ENCODE data around the gene GOLM1. TPM values are rescaled to one million over a fixed set of nuclear protein-coding genes. Genes with fewer than 3 reads are reported as not detected.

Gene GOLM1
- total RNA-seq, 1 donor from 2014 or later = 0.80 TPM

GRCh38 chr9:86073839-86074238 is 25.5 kb downstream of the GOLM1 start:
- intact Hi-C loops (cut with micrococcal nuclease) = no loop called here
- no peaks in the 10 kb centered on the region for H3K4me1 Mint-ChIP-seq
- no peak overlapping the region for H3K4me3 Mint-ChIP-seq
- ATAC-seq (ENCODE audit: low read depth) (no peak), DNase-seq (no peak)
- no peaks in the 10 kb centered on the region for H3K36me3 Mint-ChIP-seq (ENCODE audit: low read depth)
- CTCF ChIA-PET = no interaction called here
- no peaks in the 10 kb centered on the region for H3K27me3 Mint-ChIP-seq
- TF ChIP-seq CTCF (IDR thresholded peaks at IDR 0.05) = no peak
- H3K27ac Mint-ChIP-seq = no peak overlapping the region
- no peaks in the 10 kb centered on the region for H3K9me3 Mint-ChIP-seq
- POLR2A ChIA-PET = no interaction called here

GRCh38 chr9:86072394-86072877 is 26.9 kb downstream of the GOLM1 start:
- H3K27me3 Mint-ChIP-seq = no peaks in the 10 kb centered on the region
- ATAC-seq (ENCODE audit: low read depth) (no peak), DNase-seq (no peak)
- no peaks in the 10 kb centered on the region for H3K4me1 Mint-ChIP-seq
- ChIA-PET POLR2A (no interaction called here), CTCF (interaction anchor here (0.5 kb wide), 1 partner anchor 130 kb away, joined by 3 read pairs; no protein-coding TSS in a partner anchor)
- no peak overlapping the region for H3K27ac Mint-ChIP-seq
- H3K36me3 Mint-ChIP-seq (ENCODE audit: low read depth) = no peaks in the 10 kb centered on the region
- no peak for TF ChIP-seq CTCF (IDR thresholded peaks at IDR 0.05)
- no peaks in the 10 kb centered on the region for H3K9me3 Mint-ChIP-seq
- no peak overlapping the region for H3K4me3 Mint-ChIP-seq
- intact Hi-C loops (cut with micrococcal nuclease) = no loop called here

DNA sequence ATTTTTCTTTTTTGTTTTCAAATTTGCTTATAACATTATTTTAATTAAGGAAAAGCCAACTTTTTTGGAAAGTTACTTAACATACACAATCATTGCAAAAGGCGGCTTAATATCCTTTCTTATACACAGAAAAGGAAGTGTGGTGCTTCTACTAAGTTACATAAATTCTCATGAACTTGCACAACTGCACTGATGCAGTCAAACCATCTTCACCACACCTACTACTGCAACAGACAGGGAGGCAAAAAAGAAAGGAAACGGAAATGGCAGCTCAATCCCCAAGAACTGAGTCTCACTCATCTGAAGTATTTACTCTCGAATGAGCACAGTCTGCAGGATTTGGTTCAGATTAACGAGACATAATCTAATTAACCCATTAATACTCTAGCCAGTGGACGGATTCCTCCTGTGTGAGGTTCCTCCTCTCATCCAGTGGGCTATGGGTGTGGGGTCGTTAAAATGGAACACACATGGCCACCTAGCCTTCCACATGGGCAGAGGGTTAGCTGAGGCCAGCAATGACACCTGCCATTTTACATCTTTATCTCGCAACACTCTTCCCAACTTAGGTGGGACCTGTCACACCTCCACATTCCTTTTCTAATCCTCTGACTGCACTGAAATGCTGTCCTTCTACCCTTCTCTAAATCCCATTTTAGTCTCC is 30.0 kb downstream of the GOLM1 start:
- no peak for ATAC-seq (ENCODE audit: low read depth)
- TF ChIP-seq CTCF (IDR thresholded peaks at IDR 0.05) = no peak
- POLR2A ChIA-PET = no interaction called here
- intact Hi-C loops (cut with micrococcal nuclease) = no loop called here
- CTCF ChIA-PET = no interaction called here
- H3K27me3 Mint-ChIP-seq = no peaks in the 10 kb centered on the region
- DNase-seq = no peak
- no peak overlapping the region for H3K27ac Mint-ChIP-seq
- H3K4me1 Mint-ChIP-seq = no peaks in the 10 kb centered on the region
- H3K36me3 Mint-ChIP-seq (ENCODE audit: low read depth) = no peaks in the 10 kb centered on the region
- H3K9me3 Mint-ChIP-seq = no peaks in the 10 kb centered on the region
- H3K4me3 Mint-ChIP-seq = no peak overlapping the region

DNA sequence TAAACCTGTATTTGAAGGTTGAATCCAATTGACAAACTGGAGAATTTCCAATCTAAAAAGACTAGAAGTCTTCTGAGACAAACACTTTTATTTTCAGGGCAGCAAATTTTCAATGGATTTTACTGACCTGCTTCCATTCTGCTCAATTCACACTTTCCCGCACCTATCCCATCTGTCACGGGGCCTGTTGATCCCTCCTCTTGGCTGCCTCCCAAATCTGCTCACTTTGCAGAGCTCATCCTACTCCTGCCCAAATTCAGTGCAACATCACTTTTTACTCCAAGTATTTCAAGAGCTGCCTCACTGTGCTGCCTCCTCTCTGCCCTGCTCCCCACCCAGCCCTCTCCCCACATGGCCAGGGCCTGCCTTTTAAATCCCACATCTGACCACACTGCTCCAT is 35.1 kb downstream of the GOLM1 start:
- TF ChIP-seq CTCF (IDR thresholded peaks at IDR 0.05) = no peak
- no peaks in the 10 kb centered on the region for H3K9me3 Mint-ChIP-seq
- H3K4me1 Mint-ChIP-seq = no peaks in the 10 kb centered on the region
- H3K27me3 Mint-ChIP-seq = peaks cover 3% of the 10 kb centered on the region
- intact Hi-C loops (cut with micrococcal nuclease) = no loop called here
- ATAC-seq (ENCODE audit: low read depth) (no peak), DNase-seq (no peak)
- ChIA-PET CTCF (no interaction called here), POLR2A (no interaction called here)
- H3K27ac Mint-ChIP-seq = no peak overlapping the region
- no peak overlapping the region for H3K4me3 Mint-ChIP-seq
- no peaks in the 10 kb centered on the region for H3K36me3 Mint-ChIP-seq (ENCODE audit: low read depth)

DNA sequence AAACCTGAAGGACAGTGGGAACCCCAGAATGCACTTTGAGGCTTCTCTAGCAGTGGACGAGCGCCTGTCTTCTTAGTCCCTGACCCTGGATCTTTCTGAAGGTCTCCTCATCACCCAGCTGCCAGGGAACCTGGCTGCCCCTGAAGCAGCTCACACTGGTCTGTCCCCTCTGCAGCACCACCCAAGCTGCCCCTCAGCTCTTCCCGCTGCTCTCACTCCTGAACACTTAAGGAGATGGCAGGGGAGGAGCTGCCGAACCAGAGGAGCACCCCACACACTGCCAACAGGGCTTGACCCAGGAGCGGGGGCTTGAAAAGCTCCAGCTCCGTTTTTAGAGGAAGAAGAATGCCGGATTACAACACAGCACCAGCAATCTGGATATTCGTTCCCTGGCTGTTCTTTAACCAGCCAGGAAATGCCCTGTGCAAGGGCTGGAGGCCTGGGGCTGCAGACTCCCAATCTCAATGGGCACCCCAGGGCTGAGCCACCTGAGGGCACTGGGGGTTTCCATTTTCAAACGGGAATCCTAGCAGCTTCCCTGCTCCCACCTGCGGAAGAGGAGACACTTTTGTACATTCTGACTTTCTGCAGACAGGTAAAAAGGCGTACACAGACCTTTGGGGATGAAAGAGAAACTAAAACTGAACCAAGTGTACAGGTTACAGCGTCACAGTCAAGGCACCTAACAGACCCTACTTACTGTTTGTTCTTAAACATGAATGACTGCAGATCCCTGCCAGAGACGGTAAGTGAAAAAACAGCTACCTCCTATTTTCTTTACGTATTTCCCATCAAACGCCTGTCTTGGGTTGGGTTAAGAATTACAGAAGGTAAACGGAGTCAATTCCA is 36.3 kb downstream of the GOLM1 start:
- ChIA-PET CTCF (no interaction called here), POLR2A (no interaction called here)
- H3K36me3 Mint-ChIP-seq (ENCODE audit: low read depth) = no peaks in the 10 kb centered on the region
- no peaks in the 10 kb centered on the region for H3K9me3 Mint-ChIP-seq
- no peak for ATAC-seq (ENCODE audit: low read depth)
- H3K4me1 Mint-ChIP-seq = no peaks in the 10 kb centered on the region
- H3K27me3 Mint-ChIP-seq = peaks cover 6% of the 10 kb centered on the region
- intact Hi-C loops (cut with micrococcal nuclease) = no loop called here
- no peak for TF ChIP-seq CTCF (IDR thresholded peaks at IDR 0.05)
- H3K4me3 Mint-ChIP-seq = no peak overlapping the region
- no peak overlapping the region for H3K27ac Mint-ChIP-seq
- no peak for DNase-seq
